Body of pancreas (tissue), 4 donors: ENCODE results near the gene HOXC5.

Experiments
- CTCF ChIP-seq, 7 experiments: fragments of 450-650 bp in 4 of 7; fragments of 200-600 bp in 3 of 7; sonication (generic) in 3 of 7; IDR thresholded peaks; one replicate each; pipeline ENCODE4 v1.5.1; 2016 to 2019; ENCODE audit warnings: antibody characterized with exemption in 7 of 7
- POLR2A ChIP-seq, 3 donors: fragments of 450-650 bp; IDR thresholded peaks; one replicate each; pipeline ENCODE4 v1.6.1; 2016; ENCODE audit warnings: antibody characterized with exemption in 3 of 3, mild to moderate bottlenecking in 2 of 3

GRCh38 chr12:53986686-53987483 is 46.0 kb upstream of the HOXC5 start:
- no peak for TF ChIP-seq CTCF (IDR thresholded peaks at IDR 0.05)
- TF ChIP-seq POLR2A (IDR thresholded peaks at IDR 0.05): no peak
